ENCODE data around the gene ATP6V0B. TPM values are rescaled to one million over a fixed set of nuclear protein-coding genes. Genes with fewer than 3 reads are reported as not detected.

ATP6V0B gene
- total and polyA plus RNA-seq, 2 of the 4 experiments (the other 2 are of a cell fraction) = 72.1 to 169 TPM

- dilution Hi-C loops (cut with HindIII; ENCODE audit: low sequenced_read_pairs, unreplicated experiment) = no loop called here
- no peak overlapping the region for H2AK5ac ChIP-seq (ENCODE audit: low read depth, low read length)
Measured at GRCh38 chr1:43978264-43978550, 3.4 kb downstream of the ATP6V0B start.

More at GRCh38 chr1:43978264-43978550, 3.4 kb downstream of the ATP6V0B start:
- Histone ChIP-seq H3K4me1 (ENCODE audit: control insufficient read depth, insufficient read depth, low read length) (peaks cover 23% of the 10 kb centered on the region), H2BK120ac (ENCODE audit: low read depth, low read length) (no peak overlapping the region), H3K4me3 (ENCODE audit: insufficient read depth, low read depth, low read length) (0 out of 2 replicates have a peak overlapping the region, but pooled peaks have one; percentile 72), H3K23ac (ENCODE audit: low read depth, low read length) (peak overlapping the region; percentile 77; the same call in 1 of the 2 replicates), H3K79me1 (ENCODE audit: low read depth in 1 of 2, low read length in 2 of 2) (peaks cover 47 to 76% of the 10 kb centered on the region in 2 experiments; a peak in 3 of 4 replicates), H4K20me1 (ENCODE audit: insufficient read depth, low read length) (peaks cover 47% of the 10 kb centered on the region), H2BK5ac (ENCODE audit: low read depth, low read length, poor library complexity, severe bottlenecking) (no peak overlapping the region), H3K27me3 (ENCODE audit: control insufficient read depth, insufficient read depth, low read length) (no peaks in the 10 kb centered on the region), H3K27ac (ENCODE audit: insufficient read depth, low read length) (peak overlapping the region; percentile 79; the same call in 1 of the 2 replicates), H3K14ac (replicated peaks; ENCODE audit: low read depth, low read length) (0 out of 2 replicates have a peak overlapping the region, but pooled peaks have one; percentile 19), H3K4ac (ENCODE audit: low read depth, low read length) (peak overlapping the region; percentile 39; the same call in 1 of the 2 replicates), H2AK9ac (replicated peaks; ENCODE audit: low read depth, low read length, poor library complexity) (peak overlapping the region; percentile 21), H2BK20ac (ENCODE audit: low read depth, low read length) (no peak overlapping the region), H4K91ac (ENCODE audit: insufficient read depth, low read depth, low read length) (no peak overlapping the region), H3K18ac (ENCODE audit: low read depth, low read length) (no peak overlapping the region), H3K9me3 (ENCODE audit: control insufficient read depth, insufficient read depth, low read length) (no peaks in the 10 kb centered on the region), H2AFZ (replicated peaks; ENCODE audit: low read length, poor library complexity) (peak overlapping the region; percentile 93), H3K4me2 (ENCODE audit: low read depth, low read length) (peak overlapping the region; percentile 91), H4K5ac (ENCODE audit: low read depth, low read length) (no peak overlapping the region), H3K9ac (ENCODE audit: low read depth, low read length) (peak overlapping the region; percentile 89; the same call in 1 of the 2 replicates), H3K56ac (ENCODE audit: extremely low read depth, insufficient read depth, low read length) (no peak overlapping the region), H3K36me3 (ENCODE audit: control insufficient read depth, insufficient read depth, low read length) (peaks cover 35% of the 10 kb centered on the region), H3K9me1 (ENCODE audit: insufficient read depth, low read length) (peaks cover 43% of the 10 kb centered on the region), H4K8ac (ENCODE audit: low read depth in 2 of 2, low read length in 2 of 2) (0 out of 4 replicates have a peak overlapping the region, but pooled peaks have one; percentile 76 to 79), H2BK15ac (ENCODE audit: low read depth, low read length) (no peak overlapping the region)
- in situ Hi-C loops (cut with MboI; ENCODE audit: low sequenced_read_pairs) (no loop called here), intact Hi-C loops (cut with micrococcal nuclease) (no loop called here)
- ChIA-PET POLR2A (ENCODE audit: unreplicated experiment) (no interaction called here), CTCF (no interaction called here)
- TF ChIP-seq POLR2A (IDR thresholded peaks at IDR 0.05; ENCODE audit: low read depth, low read length) (0 out of 2 replicates have a peak, but pooled peaks have one; percentile 4), ELK1 (IDR thresholded peaks at IDR 0.05; ENCODE audit: borderline replicate concordance, low read depth, low read length) (no peak), CEBPB (IDR thresholded peaks at IDR 0.05; ENCODE audit: low read depth, low read length) (peak; percentile 60)
- no peak for ATAC-seq (ENCODE audit: low read depth)
- no peak for DNase-seq
- BruUV-seq (replicated peaks) = no TSS peak
- WGBS, 2 experiments (ENCODE audit: extremely low coverage in 2 of 2, insufficient read length in 1 of 2) = 72% methylated on average over 4 of the region's 5 CpGs; no CpG with 5 or more reads in 1 of the 2 experiments

Data from IMR-90 (cell line).